Activated T-helper 1 cell treated with anti-CD3 and anti-CD28 coated beads, Interleukin-2, amount 50 U/mL, for 16 hours (primary cell): Measurements from ENCODE around the gene PSMC3.
A peak's percentile ranks its signal among the peaks of the same experiment; 100 is the strongest.

Experiments
- DNase-seq, 2 donors: peaks; one replicate each; pipeline ENCODE4 v3.0.0-alpha.2; 2020; ENCODE audit warnings: low read depth in 1 of 2, low spot score in 1 of 2

The PSMC3 gene

DNA sequence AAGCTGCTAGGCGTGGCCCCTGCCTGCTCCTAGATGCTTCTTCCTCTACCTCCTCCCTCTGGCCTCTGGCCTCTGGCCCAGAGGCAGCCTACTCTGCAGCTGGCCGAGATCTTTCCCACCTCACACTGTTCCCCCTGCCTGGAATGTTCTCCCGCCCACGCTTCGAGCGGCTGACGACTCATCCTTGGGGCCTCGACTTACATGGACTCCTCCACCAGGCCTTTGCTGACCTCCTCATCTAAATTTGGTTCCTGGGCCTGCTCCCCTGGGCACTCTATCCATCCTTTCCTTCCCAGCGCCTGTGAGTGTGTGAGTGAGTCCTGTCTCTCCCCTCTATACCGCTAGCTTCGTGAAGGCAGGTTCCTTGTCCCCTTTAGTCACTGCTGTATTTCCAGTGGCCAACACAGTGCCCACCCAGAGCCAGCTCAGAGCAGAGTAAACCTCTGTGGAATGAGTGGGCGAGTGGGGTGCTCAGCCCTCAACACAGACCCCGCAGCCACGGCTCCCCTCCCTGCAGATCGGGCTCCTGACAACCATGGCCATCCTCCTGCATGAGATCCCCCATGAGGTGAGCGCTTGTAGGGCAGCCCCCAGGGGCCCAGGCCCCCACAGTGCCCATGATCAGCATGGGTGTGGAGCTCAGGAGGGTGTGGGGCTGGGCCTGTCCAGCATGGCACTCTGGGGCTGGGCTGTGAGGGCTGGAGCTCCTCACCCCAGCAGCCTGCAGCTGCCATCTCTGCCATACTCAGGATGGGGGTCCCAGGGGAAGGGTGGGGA, 12.1 kb downstream of the PSMC3 start:
- DNase-seq = no peak

DNA sequence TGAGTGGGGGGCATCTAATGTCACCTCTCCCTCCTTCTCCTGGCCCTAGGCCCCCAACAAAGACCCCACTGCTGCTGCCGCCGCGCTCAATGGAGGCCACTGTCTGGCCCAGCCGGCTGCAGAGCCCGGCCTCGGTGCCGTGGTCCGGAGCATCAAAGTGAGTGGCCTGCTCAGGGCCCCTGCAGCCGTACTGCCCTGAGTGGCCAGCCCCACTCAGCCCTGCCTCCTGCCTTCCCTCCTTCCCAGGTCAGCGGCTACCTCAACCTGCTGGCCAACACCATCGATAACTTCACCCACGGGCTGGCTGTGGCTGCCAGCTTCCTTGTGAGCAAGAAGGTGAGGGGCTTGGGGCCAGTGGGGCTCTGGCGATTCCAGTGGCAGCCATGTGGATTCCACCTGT, 12.9 kb downstream of the PSMC3 start:
- no peak for DNase-seq

- no peak for DNase-seq
Observed at GRCh38 chr11:47411884-47412746, 14.1 kb downstream of the PSMC3 start.

DNA sequence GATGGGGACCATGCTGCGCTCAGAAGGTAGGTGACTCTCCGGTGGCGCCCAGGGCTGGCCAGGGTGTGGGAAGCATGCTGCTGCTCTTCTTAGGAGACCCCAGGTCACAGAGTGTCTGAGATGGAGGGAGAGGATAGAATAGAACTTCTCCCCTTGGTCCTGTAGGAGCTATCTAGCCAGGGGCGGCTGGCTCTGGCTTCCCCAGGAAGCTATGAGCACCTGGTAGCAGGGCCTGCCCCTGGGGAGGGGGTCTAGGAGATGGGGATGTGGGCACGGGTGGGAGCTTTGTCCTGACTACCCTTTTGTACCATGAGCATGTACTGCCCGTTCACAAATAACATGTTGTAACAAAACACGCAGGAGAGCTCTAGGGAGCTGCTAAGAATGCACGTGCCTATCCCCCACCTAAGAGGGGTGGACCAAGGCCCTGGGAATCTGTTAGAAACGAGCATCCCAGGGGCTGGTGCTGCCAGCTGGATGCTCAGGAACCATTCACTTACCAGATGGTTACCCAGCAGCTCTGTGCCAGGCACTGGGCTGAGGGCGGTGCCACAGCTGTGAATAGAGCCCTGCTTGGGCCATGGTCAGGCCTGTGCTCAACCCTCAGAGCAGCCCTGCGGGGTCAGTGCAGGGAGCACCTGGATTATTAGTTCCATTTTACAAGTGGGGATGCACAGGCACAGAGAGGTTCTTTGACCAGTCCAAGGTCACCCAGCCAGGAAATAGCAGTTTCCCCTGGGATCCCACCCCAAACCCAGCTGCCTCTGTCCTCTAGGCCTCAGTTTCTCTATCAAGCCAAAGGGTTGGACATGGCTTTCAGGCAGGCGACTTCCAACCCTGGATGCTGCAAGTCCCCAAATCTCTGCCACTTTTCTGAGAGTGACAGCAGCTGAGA, 15.6 kb downstream of the PSMC3 start:
- no peak for DNase-seq

GRCh38 chr11:47409440-47410369, 16.5 kb downstream of the PSMC3 start:
- DNase-seq = no peak

GRCh38 chr11:47408598-47409439, 17.4 kb downstream of the PSMC3 start:
- DNase-seq = no peak

DNA sequence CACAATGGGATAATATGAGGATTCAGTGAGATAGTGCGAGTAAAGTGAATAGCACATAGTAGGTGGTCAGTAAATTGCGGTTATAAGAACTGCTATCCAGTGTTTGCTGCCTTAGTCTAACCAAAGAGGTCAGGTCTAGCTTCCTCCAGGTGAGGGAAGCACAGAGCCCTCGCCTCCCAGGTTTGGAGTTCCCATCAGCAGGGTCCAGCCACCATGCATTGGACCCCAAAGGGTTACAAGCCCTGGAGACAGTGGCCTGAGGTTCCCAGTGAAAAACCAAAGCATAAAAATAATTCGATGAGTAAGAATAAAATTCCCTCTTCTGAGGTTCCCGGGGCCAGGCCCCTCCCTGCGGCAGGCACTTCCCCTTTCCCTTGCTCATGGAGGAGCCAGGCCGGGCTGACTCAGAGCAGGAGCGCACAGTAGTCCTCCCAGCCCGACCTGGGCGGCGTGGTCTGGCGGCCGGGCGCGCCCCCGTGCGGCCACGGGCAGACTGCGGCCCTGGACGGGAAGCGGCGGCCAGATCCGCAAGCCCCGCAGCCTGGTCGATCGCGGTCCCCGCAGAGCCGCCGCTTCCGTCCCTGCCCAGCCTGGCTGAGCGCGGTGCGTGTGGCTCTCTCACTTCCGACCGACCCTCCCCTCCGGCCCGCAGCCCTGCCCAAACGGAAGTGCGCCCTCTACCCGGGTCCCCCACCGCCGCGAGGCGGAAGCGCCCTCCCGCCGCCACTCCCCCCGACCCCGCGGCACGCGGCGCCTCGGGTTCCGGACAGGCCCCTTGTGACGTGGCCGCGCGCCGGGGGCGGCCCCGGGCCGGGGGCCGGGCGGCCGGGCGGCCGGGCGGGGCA, 18.3 kb downstream of the PSMC3 start, which contains the start of gene SLC39A13:
SLC39A13 (plus strand) TSS at position 845 of the 845 bp plus-strand sequence. CDS start 1,505 bp downstream, outside the sequence.
- peak; percentile 81 to 93 for DNase-seq

DNA sequence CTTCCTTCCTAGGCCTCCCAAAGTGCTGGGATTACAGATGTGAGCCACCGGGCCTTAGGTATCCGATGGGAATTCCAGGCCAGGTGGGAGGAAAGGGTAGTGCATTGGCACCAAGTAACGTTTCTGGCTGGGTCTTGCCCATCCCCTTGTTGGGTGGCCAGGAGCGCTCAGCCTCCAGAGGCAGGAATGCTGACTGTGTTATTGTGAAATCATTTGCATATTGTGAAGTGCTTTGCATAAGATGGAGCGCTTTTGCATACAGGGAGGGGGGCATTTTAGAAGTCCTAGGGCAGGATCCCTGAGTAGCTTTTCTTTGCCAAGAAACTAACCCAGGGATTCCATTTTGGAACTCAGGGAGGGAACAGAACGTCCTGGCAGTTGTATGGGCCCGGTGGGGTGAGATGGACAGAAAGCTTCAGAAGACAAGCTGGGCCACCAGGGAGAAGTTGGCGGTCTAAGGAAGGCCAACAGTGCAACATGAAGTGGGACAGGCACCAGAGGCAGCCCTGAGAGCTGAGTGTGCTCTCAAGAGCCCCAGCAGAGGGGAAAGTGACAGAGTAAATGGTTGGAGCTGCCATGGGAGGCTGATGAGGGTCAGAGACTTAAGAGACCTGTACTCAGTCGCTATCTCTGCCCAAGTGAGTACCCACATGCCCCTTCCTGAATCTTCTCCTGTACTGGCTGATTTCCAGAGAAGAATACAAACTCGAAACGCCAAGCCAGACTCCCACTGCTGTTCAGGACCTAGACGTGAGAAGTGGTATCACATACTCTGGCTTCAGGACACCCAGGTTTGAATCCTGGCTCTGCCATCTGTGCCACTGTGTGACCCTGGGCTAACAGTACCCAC, 19.1 kb downstream of the PSMC3 start:
- no peak for DNase-seq

GRCh38 chr11:47403571-47403970, 22.7 kb downstream of the PSMC3 start:
- DNase-seq = no peak

- no peak for DNase-seq
Observed at GRCh38 chr11:47403135-47403534, 23.1 kb downstream of the PSMC3 start.

- no peak for DNase-seq
Observed at GRCh38 chr11:47400768-47401279, 25.4 kb downstream of the PSMC3 start.

DNA sequence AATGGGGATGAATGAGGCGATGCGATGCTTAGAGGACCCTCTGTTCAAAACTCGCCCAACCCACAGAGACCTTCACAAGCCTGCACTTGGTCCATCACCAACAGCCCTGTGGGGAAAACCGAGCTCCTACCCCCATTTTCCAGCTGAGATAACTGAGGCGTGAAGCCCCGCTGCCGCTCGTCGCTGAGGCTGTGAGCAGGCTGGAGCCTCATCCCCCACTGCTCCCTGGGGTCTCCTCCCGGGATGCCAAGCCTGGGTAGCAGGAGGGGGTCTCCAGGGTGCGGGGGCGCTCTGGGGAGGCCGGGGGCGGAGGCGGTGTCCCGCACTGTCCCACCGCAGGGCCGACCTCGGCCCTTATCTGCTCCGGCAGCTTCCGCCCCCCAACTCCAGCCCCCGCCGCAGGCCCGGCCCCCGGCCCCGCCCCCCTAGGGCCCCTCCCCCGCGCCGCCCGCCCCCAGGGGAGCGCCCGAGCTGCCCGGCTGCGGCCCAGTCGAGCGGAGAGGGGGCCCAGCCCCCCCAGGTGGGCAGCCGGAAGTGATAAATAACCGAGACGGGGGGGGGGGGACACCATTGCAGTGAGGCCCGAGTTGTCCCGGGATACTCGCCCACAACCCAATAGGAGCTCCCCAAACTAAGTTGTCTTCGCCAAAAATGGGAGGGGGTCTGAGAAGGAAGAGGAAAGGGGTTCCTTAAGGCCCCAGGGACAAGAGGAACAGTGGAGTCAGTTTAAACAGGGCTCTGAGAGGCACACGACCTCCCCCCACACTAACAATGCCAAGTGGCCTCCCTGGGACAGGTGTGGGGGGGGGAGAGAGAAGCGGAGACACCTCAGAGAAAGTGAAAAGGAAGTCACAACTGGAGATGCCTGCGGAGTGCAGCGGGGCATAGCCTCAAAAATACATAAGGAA, 26.1 kb downstream of the PSMC3 start:
- DNase-seq = peak in 1 of 2 donors; percentile 26

DNA sequence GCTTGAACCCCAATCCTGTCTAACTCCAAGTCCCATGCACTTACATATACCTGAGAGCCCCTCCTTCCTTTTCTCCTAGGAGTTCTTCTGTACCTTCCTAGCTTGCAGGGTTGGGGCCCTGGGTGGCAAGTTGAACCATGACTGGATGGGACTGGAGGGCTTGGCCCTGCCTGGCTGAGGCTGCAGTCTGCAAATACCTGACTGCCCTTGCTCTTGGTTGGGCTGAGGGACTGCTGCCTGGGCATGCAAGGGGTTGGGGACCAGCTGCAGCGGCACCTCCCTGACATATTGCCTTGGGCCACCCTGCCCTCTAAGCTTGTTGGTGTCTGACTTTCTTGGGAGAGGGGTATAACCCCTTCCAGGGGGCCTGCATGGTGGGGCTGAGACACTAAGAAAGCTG, 27.7 kb downstream of the PSMC3 start:
- DNase-seq = no peak

DNA sequence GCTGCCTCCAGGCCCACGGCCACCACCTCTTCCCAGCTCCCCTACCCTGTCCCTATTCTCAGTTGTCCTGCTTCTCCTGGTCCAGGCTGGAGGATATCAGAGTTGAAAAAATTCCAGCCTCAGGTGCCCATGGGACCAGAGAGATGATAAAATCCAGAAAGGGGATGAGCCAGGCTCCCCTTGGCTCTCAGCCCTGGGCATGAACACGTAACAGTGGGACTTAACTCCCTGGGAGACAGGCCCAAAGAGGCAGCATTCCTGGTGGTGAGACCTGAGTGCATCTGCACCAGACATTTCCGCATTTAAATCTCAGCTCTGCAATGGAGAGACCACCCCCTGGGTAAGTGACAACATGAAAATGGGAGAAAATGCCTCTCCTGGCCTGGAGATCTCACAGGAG, 28.2 kb downstream of the PSMC3 start:
- DNase-seq = no peak

DNA sequence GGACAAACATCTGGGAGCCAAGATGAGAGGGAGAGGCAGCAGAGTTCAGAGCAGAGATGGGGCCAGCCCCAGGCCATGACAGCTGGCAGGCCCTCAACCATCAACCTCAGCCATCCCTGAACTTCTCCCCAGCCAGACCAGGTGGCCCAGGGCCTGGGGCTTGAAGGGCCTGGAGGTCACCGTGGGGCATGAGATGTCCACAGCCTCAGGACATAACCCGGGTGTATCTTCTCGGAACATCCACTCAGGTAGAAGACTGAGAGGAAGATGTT, 30.3 kb downstream of the PSMC3 start:
- DNase-seq = no peak
